Panc1 (cell line): ENCODE data around the gene MNAT1. TPM values are rescaled to one million over a fixed set of nuclear protein-coding genes. Genes with fewer than 3 reads are reported as not detected.

Experiments
- ATAC-seq: fragments of 200-7000 bp; cut with Tn5 transposase; 2 replicates; pipeline ENCODE4 v1.9.1; 2020; ENCODE audit warnings: mild to moderate bottlenecking, moderate library complexity
- BruUV-seq: library from RNA; stranded (reverse); fragments of 400-500 nt; replicated peaks from 2 replicates; lab custom pipeline; 2021; lab: Mats Ljungman, UMichigan
- CTCF ChIA-PET: fragments of 300-600 bp; sonication (Branson Sonifier 250); formaldehyde crosslinking; loops from one replicate; lab custom pipeline; 2022; ENCODE audit warnings: antibody characterized with exemption; lab: Charles Lee
- POLR2A ChIA-PET: fragments of 300-600 bp; sonication (Branson Sonifier 250); formaldehyde crosslinking; loops from one replicate; lab custom pipeline; 2022; ENCODE audit warnings: antibody characterized with exemption; lab: Charles Lee
- DNase-seq: peaks from one replicate; pipeline ENCODE4 v3.0.0-alpha.2; 2010; ENCODE audit warnings: low read depth, low spot score
- H3K27ac ChIP-seq: 2 replicates; pipeline ENCODE4 v1.5.1; 2011; ENCODE audit warnings: mild to moderate bottlenecking, low read length, inconsistent platforms
- H3K27me3 ChIP-seq: fragments of 200-500 bp; sonication (Bioruptor generic); 2 replicates; pipeline ENCODE4 v1.6.0; 2014; ENCODE audit warnings: low read length, inconsistent platforms; ENCODE audit not compliant: control insufficient read depth, insufficient read depth
- H3K36me3 ChIP-seq: fragments of 200-500 bp; sonication (Bioruptor generic); 2 replicates; pipeline ENCODE4 v1.5.1; 2014; ENCODE audit warnings: inconsistent platforms, mild to moderate bottlenecking, low read length, moderate library complexity; ENCODE audit not compliant: control insufficient read depth, insufficient read depth
- H3K4me1 ChIP-seq: 2 replicates; pipeline ENCODE4 v1.5.1; 2011; ENCODE audit warnings: inconsistent platforms, mild to moderate bottlenecking, low read length, moderate library complexity; ENCODE audit not compliant: control insufficient read depth, insufficient read depth
- H3K4me3 ChIP-seq, 2 experiments: 2 replicates each; pipeline ENCODE4 v1.5.1; 2011 to 2012; ENCODE audit warnings: low read depth in 2 of 2, low read length in 2 of 2, mild to moderate bottlenecking in 2 of 2, inconsistent platforms in 1 of 2, moderate library complexity in 1 of 2
- H3K9me3 ChIP-seq: fragments of 200-500 bp; sonication (Bioruptor generic); 2 replicates; pipeline ENCODE4 v1.5.1; 2014; ENCODE audit warnings: low read depth, mild to moderate bottlenecking, inconsistent platforms, low read length, moderate library complexity; ENCODE audit not compliant: control insufficient read depth, insufficient read depth
- CTCF ChIP-seq: fragments of 450-650 bp; IDR thresholded peaks from 2 replicates; pipeline ENCODE4 v1.5.1; 2017; ENCODE audit warnings: mild to moderate bottlenecking
- POLR2AphosphoS5 ChIP-seq: IDR thresholded peaks from 2 replicates; pipeline ENCODE4 v1.6.1; 2012; ENCODE audit warnings: mild to moderate bottlenecking, low read depth, low read length, moderate library complexity
- REST ChIP-seq, 2 experiments: IDR thresholded peaks; 2 replicates each; pipeline ENCODE4 v1.6.1; 2011 to 2012; ENCODE audit warnings: low read depth in 2 of 2, control low read depth in 1 of 2, low read length in 1 of 2, mild to moderate bottlenecking in 1 of 2, moderate library complexity in 1 of 2; ENCODE audit not compliant: insufficient read depth in 1 of 2
- SIN3A ChIP-seq: IDR thresholded peaks from 2 replicates; pipeline ENCODE4 v1.6.1; 2012; ENCODE audit warnings: low read depth, mild to moderate bottlenecking, low read length, moderate library complexity, borderline replicate concordance; ENCODE audit not compliant: insufficient read depth
- TCF7L2 ChIP-seq: IDR thresholded peaks from 2 replicates; pipeline ENCODE4 v1.6.1; 2011; ENCODE audit warnings: mild to moderate bottlenecking, low read depth, low read length, inconsistent platforms
- in situ Hi-C: cut with HindIII; loops from 2 replicates; pipeline ENCODE4 v1.10.0; 2016; ENCODE audit warnings: low sequenced_read_pairs, low pct_unique_long_range_greater_than_20kb
- intact Hi-C: fragments of 100-400 bp; cut with micrococcal nuclease; formaldehyde crosslinking; loops from one replicate; pipeline ENCODE4 v1.10.0; 2022; ENCODE audit not compliant: unreplicated experiment
- total RNA-seq: library from RNA; stranded (reverse); gene quantifications from one replicate; pipeline ENCODE4 v1.2.1, GENCODE V29; 2021; ENCODE audit not compliant: unreplicated experiment

The MNAT1 gene
- total RNA-seq, 1 experiment from 2014 or later: 29.4 TPM

GRCh38 chr14:60972295-60972694, 237.7 kb downstream of the MNAT1 start:
- no peaks in the 10 kb centered on the region for H3K27me3 ChIP-seq
- DNase-seq: no peak
- no peaks in the 10 kb centered on the region for H3K4me1 ChIP-seq
- in situ Hi-C loops (no loop called here), intact Hi-C loops (no loop called here)
- H3K9me3 ChIP-seq: no peaks in the 10 kb centered on the region
- ChIA-PET POLR2A (no interaction called here), CTCF (no interaction called here)
- peaks cover 8% of the 10 kb centered on the region; the same call in 1 of the 2 replicates for H3K36me3 ChIP-seq
- TF ChIP-seq REST (IDR thresholded peaks at IDR 0.05; ENCODE audit: insufficient read depth in 1 of 2, low read depth in 2 of 2, low read length in 1 of 2): no peak
- no peak for TF ChIP-seq TCF7L2
- TF ChIP-seq SIN3A: no peak
- H3K4me3 ChIP-seq: no peak overlapping the region
- H3K27ac ChIP-seq: no peak overlapping the region
- BruUV-seq: no TSS peak
- ATAC-seq: no peak

- CTCF ChIA-PET: no interaction called here
- no peaks in the 10 kb centered on the region for H3K9me3 ChIP-seq
- H3K27ac ChIP-seq: no peak overlapping the region
- no TSS peak for BruUV-seq
- no peak overlapping the region for H3K4me3 ChIP-seq
- POLR2A ChIA-PET: no interaction called here
- H3K36me3 ChIP-seq: peaks cover 12% of the 10 kb centered on the region; the same call in 1 of the 2 replicates
- in situ Hi-C loops: no loop called here
- intact Hi-C loops: no loop called here
- H3K27me3 ChIP-seq: no peaks in the 10 kb centered on the region
- ATAC-seq: no peak
- no peaks in the 10 kb centered on the region; the same call in 1 of the 2 replicates for H3K4me1 ChIP-seq
- TF ChIP-seq CTCF: no peak
- TF ChIP-seq TCF7L2: no peak
- TF ChIP-seq POLR2AphosphoS5: no peak
- TF ChIP-seq REST (IDR thresholded peaks at IDR 0.05; ENCODE audit: insufficient read depth in 1 of 2, low read depth in 2 of 2, low read length in 1 of 2): no peak
- no peak for DNase-seq
Measured at GRCh38 chr14:60973070-60973469, 238.5 kb downstream of the MNAT1 start.
